GM23248 (cell line): ENCODE data around the gene VANGL2. TPM values are rescaled to one million over a fixed set of nuclear protein-coding genes. Genes with fewer than 3 reads are reported as not detected.

Source experiments
- DNase-seq: peaks from one replicate; pipeline ENCODE4 v3.0.0-alpha.2; 2015
- H2AFZ ChIP-seq: fragments of 200-600 bp; sonication (generic); 2 replicates; pipeline ENCODE4 v1.6.1; 2016; ENCODE audit warnings: antibody characterized with exemption
- H3F3A ChIP-seq: fragments of 200-600 bp; sonication (generic); 2 replicates; pipeline ENCODE4 v1.6.1; 2016; ENCODE audit warnings: mild to moderate bottlenecking, antibody characterized with exemption, mixed run types; ENCODE audit not compliant: insufficient read depth
- H3K27ac ChIP-seq: fragments of 200-600 bp; sonication (generic); 2 replicates; pipeline ENCODE4 v1.5.1; 2016; ENCODE audit warnings: mild to moderate bottlenecking
- H3K27me3 ChIP-seq: fragments of 200-600 bp; sonication (generic); replicated peaks from 2 replicates; pipeline ENCODE4 v1.6.1; 2016; ENCODE audit warnings: mild to moderate bottlenecking; ENCODE audit not compliant: insufficient read depth
- H3K36me3 ChIP-seq: fragments of 200-600 bp; sonication (generic); 2 replicates; pipeline ENCODE4 v1.6.1; 2016; ENCODE audit warnings: low read depth, mild to moderate bottlenecking
- H3K4me1 ChIP-seq: fragments of 200-600 bp; sonication (generic); 2 replicates; pipeline ENCODE4 v1.6.1; 2016; ENCODE audit warnings: mild to moderate bottlenecking; ENCODE audit not compliant: insufficient read depth
- H3K4me2 ChIP-seq: fragments of 200-600 bp; sonication (generic); one replicate; pipeline ENCODE4 v1.6.1; 2016; ENCODE audit warnings: mild to moderate bottlenecking; ENCODE audit not compliant: unreplicated experiment
- H3K4me3 ChIP-seq: fragments of 200-600 bp; sonication (generic); 2 replicates; pipeline ENCODE4 v1.5.1; 2016; ENCODE audit warnings: mild to moderate bottlenecking
- H3K79me2 ChIP-seq: fragments of 200-600 bp; sonication (generic); 2 replicates; pipeline ENCODE4 v1.6.1; 2016; ENCODE audit warnings: mild to moderate bottlenecking; ENCODE audit not compliant: insufficient read depth
- H3K9ac ChIP-seq: fragments of 200-600 bp; sonication (generic); 2 replicates; pipeline ENCODE4 v1.6.1; 2016; ENCODE audit warnings: mild to moderate bottlenecking
- H3K9me2 ChIP-seq: fragments of 200-600 bp; sonication (generic); 2 replicates; pipeline ENCODE4 v1.6.1; 2016; ENCODE audit warnings: mixed run types, mild to moderate bottlenecking, moderate library complexity; ENCODE audit not compliant: insufficient read depth
- H3K9me3 ChIP-seq: fragments of 200-600 bp; sonication (generic); one replicate; pipeline ENCODE4 v1.6.1; 2017; ENCODE audit warnings: low read depth
- H4K20me1 ChIP-seq: fragments of 200-600 bp; sonication (generic); 2 replicates; pipeline ENCODE4 v1.6.0; 2016; ENCODE audit not compliant: insufficient read depth
- EZH2 ChIP-seq: fragments of 200-600 bp; sonication (generic); IDR thresholded peaks from 2 replicates; pipeline ENCODE4 v1.6.1; 2018; ENCODE audit warnings: antibody characterized with exemption, mild to moderate bottlenecking; ENCODE audit not compliant: insufficient read depth, poor library complexity, severe bottlenecking
- EZH2phosphoT487 ChIP-seq: fragments of 200-600 bp; sonication (generic); IDR thresholded peaks from 2 replicates; pipeline ENCODE4 v1.6.1; 2018; ENCODE audit warnings: antibody characterized with exemption, moderate library complexity, mild to moderate bottlenecking, low read depth; ENCODE audit not compliant: insufficient read depth
- WGBS, 2 experiments: methylation state at CpG; one replicate each; pipeline ENCODE4 v1.1.6; 2015 to 2017; ENCODE audit warnings: low lambda C conversion rate in 2 of 2, low coverage in 1 of 2; ENCODE audit errors: missing lambda C conversion rate in 2 of 2; 5-methylcytosine and 5-hydroxymethylcytosine counted together
- in situ Hi-C: fragments of 300-500 bp; cut with MboI; formaldehyde crosslinking; loops from 2 replicates; pipeline ENCODE4 v1.15.0; 2020
- polyA plus RNA-seq: library from polyadenylated mRNA; unstranded; fragments of >200 nt; fragmentation: Nextera tagmentation; extraction: Ambion mirVana; gene quantifications from 2 replicates; pipeline ENCODE4 v1.2.1, GENCODE V29; 2016
- total RNA-seq: library from RNA; depleted of rRNA; stranded (reverse); fragments of >200 nt; shearing (Covaris generic); gene quantifications from 2 replicates; pipeline ENCODE4 v1.2.3, GENCODE V29; 2014

VANGL2 gene
- total and polyA plus RNA-seq, 2 experiments from 2014 or later = not detected

- no peak overlapping the region for H3K4me2 ChIP-seq
- H3K9ac ChIP-seq = no peak overlapping the region
- H3K9me3 ChIP-seq = no peaks in the 10 kb centered on the region
- TF ChIP-seq EZH2 = no peak
- TF ChIP-seq EZH2phosphoT487 = no peak
- no peaks in the 10 kb centered on the region for H3K36me3 ChIP-seq
- no peak overlapping the region for H2AFZ ChIP-seq
- 5 to 30% methylated on average over 3 to 4 of the region's 4 CpGs for WGBS, 2 experiments
- DNase-seq = no peak
- H3K79me2 ChIP-seq = no peaks in the 10 kb centered on the region
- no peaks in the 10 kb centered on the region for H3K27me3 ChIP-seq
- H4K20me1 ChIP-seq = no peaks in the 10 kb centered on the region
- H3K27ac ChIP-seq = no peak overlapping the region
- peaks cover 4% of the 10 kb centered on the region; the same call in 1 of the 2 replicates for H3F3A ChIP-seq
- in situ Hi-C loops = no loop called here
- H3K9me2 ChIP-seq = no peaks in the 10 kb centered on the region
- H3K4me1 ChIP-seq = no peaks in the 10 kb centered on the region
- H3K4me3 ChIP-seq = no peak overlapping the region
Observed at GRCh38 chr1:160367516-160367900, 32.9 kb upstream of the VANGL2 start.

GRCh38 chr1:160367934-160368923 lies 32.1 kb upstream of the VANGL2 start:
- Histone ChIP-seq H3K9me2 (no peaks in the 10 kb centered on the region), H3K9me3 (no peaks in the 10 kb centered on the region), H2AFZ (no peak overlapping the region), H3K4me3 (no peak overlapping the region), H3K4me2 (no peak overlapping the region), H3K4me1 (no peaks in the 10 kb centered on the region), H3F3A (peaks cover 4% of the 10 kb centered on the region; the same call in 1 of the 2 replicates), H3K9ac (no peak overlapping the region), H3K27ac (no peak overlapping the region), H4K20me1 (no peaks in the 10 kb centered on the region), H3K79me2 (no peaks in the 10 kb centered on the region), H3K27me3 (no peaks in the 10 kb centered on the region), H3K36me3 (no peaks in the 10 kb centered on the region)
- in situ Hi-C loops = no loop called here
- 89 to 91% methylated on average over 4 of the region's 4 CpGs for WGBS, 2 experiments
- DNase-seq = no peak
- TF ChIP-seq EZH2phosphoT487 = no peak

- 41 to 47% methylated on average over 1 of the region's 1 CpG for WGBS, 2 experiments
- in situ Hi-C loops = no loop called here
- Histone ChIP-seq H3K4me1 (no peaks in the 10 kb centered on the region), H3K79me2 (no peaks in the 10 kb centered on the region), H3F3A (no peaks in the 10 kb centered on the region), H4K20me1 (no peaks in the 10 kb centered on the region), H3K36me3 (no peaks in the 10 kb centered on the region), H3K27me3 (no peaks in the 10 kb centered on the region), H3K9ac (no peak overlapping the region), H3K4me3 (no peak overlapping the region), H2AFZ (no peak overlapping the region), H3K9me2 (no peaks in the 10 kb centered on the region), H3K27ac (no peak overlapping the region), H3K9me3 (no peaks in the 10 kb centered on the region), H3K4me2 (no peak overlapping the region)
- no peak for DNase-seq
- TF ChIP-seq EZH2phosphoT487 = no peak
- TF ChIP-seq EZH2 = no peak
Observed at GRCh38 chr1:160369087-160369486, 31.3 kb upstream of the VANGL2 start.

- Histone ChIP-seq H4K20me1 (no peaks in the 10 kb centered on the region), H3K9me3 (no peaks in the 10 kb centered on the region), H3K4me2 (no peak overlapping the region), H3K27me3 (no peaks in the 10 kb centered on the region), H3K9ac (no peak overlapping the region), H3K9me2 (no peaks in the 10 kb centered on the region), H3F3A (no peaks in the 10 kb centered on the region), H2AFZ (no peak overlapping the region), H3K36me3 (no peaks in the 10 kb centered on the region), H3K27ac (no peak overlapping the region), H3K4me1 (peaks cover 3% of the 10 kb centered on the region), H3K4me3 (no peak overlapping the region), H3K79me2 (no peaks in the 10 kb centered on the region)
- WGBS, 2 experiments = 73 to 81% methylated on average over 25 to 42 of the region's 42 CpGs
- no peak for DNase-seq
- TF ChIP-seq EZH2phosphoT487 (no peak), EZH2 (no peak)
- in situ Hi-C loops = no loop called here
Observed at GRCh38 chr1:160370561-160371345, 29.6 kb upstream of the VANGL2 start.
